Pancreas (tissue), 10 donors: Measurements from ENCODE around the gene FRS2. TPM values are rescaled to one million over a fixed set of nuclear protein-coding genes. Genes with fewer than 3 reads are reported as not detected.
A peak's percentile ranks its signal among the peaks of the same experiment; 100 is the strongest.

Experiments
- ATAC-seq, 4 donors: fragments of 200-7000 bp; cut with Tn5 transposase; one replicate each; pipeline versions ENCODE4 v1.8.0 to v1.9.1; 2020; ENCODE audit warnings: mild to moderate bottlenecking in 4 of 4, moderate library complexity in 4 of 4
- DNase-seq, 6 donors: peaks; one replicate each; pipeline ENCODE4 v3.0.0-alpha.2; 2020
- FAIRE-seq: peaks from 2 replicates; lab custom pipeline; 2012; peaks lifted over from hg19 to GRCh38; lab: Jason Lieb, UNC
- H3K27ac ChIP-seq, 4 donors: fragments of 200-600 bp; sonication (generic); 1 replicate in 3 of 4; 2 replicates in 1 of 4; pipeline versions ENCODE4 v1.5.0 to v1.8.0; 2020
- H3K27me3 ChIP-seq, 4 donors: fragments of 200-600 bp; one replicate each; pipeline ENCODE4 v1.8.0; 2021
- H3K36me3 ChIP-seq, 3 donors: fragments of 200-600 bp; sonication (generic) in 1 of 3; one replicate each; pipeline versions ENCODE4 v1.5.0 to v1.8.0; 2020 to 2021
- H3K4me1 ChIP-seq, 3 donors: fragments of 200-600 bp; one replicate each; pipeline ENCODE4 v1.8.0; 2021
- H3K4me3 ChIP-seq, 4 donors: fragments of 200-600 bp; sonication (generic) in 2 of 4; one replicate each; pipeline versions ENCODE4 v1.5.0 to v1.8.0; 2020 to 2021
- H3K9me3 ChIP-seq, 4 donors: fragments of 200-600 bp; one replicate each; pipeline ENCODE4 v1.8.0; 2021
- WGBS, 2 donors: extraction: QIAGEN DNeasy Blood & Tissue Kit; methylation state at CpG; one replicate each; pipeline ENCODE4 v1.1.7; 2013; 5-methylcytosine and 5-hydroxymethylcytosine counted together
- intact Hi-C, 3 donors: fragments of 100-400 bp; cut with DNase I; formaldehyde crosslinking; loops; one replicate each; pipeline versions ENCODE4 v1.11.1 to v1.14.2; 2022
- polyA plus RNA-seq, 2 donors: library from polyadenylated mRNA; stranded (reverse); fragments of 200-250 nt; gene quantifications; one replicate each; pipeline ENCODE4 v1.2.3, GENCODE V29; 2013
- total RNA-seq, 6 donors: library from RNA; stranded (reverse); fragmentation: NEBNext Ultra II Directional in 4 of 6; extraction: Animal tissue kit (Norgen Biotek cat#: 25700) in 4 of 6; gene quantifications; one replicate each; pipeline versions ENCODE4 v1.2.1 to v1.2.4, GENCODE V29; 2021 to 2023
- TF ChIP-seq, protein P1 (sequence below), 4 donors: fragments of 200-600 bp; sonication (generic) in 3 of 4; IDR thresholded peaks; one replicate each; pipeline versions ENCODE4 v1.5.0 to v1.8.0; 2021; ENCODE audit warnings: antibody characterized with exemption in 4 of 4
- donor health status: healthy with polysubstance abuse.
- donor health status: DM: no; HTN: no; CAD: no; lungs with moderate emphysema.
- donor health status: DM: no; HTN: no; CAD: no.
- donor health status: control.
- donor health status: control.
- donor health status: Bipolar disorder and iron deficiency.
- donor health status: DM: yes; HTN: yes; CAD: no.
- donor health status: DM: no; HTN: no; CAD: no.
- donor health status: DM: no; HTN: no; CAD: no.
- donor health status: DM: yes; HTN: yes; CAD: no.

FRS2 gene, protein sequence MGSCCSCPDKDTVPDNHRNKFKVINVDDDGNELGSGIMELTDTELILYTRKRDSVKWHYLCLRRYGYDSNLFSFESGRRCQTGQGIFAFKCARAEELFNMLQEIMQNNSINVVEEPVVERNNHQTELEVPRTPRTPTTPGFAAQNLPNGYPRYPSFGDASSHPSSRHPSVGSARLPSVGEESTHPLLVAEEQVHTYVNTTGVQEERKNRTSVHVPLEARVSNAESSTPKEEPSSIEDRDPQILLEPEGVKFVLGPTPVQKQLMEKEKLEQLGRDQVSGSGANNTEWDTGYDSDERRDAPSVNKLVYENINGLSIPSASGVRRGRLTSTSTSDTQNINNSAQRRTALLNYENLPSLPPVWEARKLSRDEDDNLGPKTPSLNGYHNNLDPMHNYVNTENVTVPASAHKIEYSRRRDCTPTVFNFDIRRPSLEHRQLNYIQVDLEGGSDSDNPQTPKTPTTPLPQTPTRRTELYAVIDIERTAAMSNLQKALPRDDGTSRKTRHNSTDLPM
- total RNA-seq (10 to 100 TPM in 5 of 6 donors, 1 to 10 TPM in 1; 7.9 to 23.2 (median 13.1) TPM), polyA plus RNA-seq (1 to 10 TPM; 2.5 to 5.3 TPM)

DNA sequence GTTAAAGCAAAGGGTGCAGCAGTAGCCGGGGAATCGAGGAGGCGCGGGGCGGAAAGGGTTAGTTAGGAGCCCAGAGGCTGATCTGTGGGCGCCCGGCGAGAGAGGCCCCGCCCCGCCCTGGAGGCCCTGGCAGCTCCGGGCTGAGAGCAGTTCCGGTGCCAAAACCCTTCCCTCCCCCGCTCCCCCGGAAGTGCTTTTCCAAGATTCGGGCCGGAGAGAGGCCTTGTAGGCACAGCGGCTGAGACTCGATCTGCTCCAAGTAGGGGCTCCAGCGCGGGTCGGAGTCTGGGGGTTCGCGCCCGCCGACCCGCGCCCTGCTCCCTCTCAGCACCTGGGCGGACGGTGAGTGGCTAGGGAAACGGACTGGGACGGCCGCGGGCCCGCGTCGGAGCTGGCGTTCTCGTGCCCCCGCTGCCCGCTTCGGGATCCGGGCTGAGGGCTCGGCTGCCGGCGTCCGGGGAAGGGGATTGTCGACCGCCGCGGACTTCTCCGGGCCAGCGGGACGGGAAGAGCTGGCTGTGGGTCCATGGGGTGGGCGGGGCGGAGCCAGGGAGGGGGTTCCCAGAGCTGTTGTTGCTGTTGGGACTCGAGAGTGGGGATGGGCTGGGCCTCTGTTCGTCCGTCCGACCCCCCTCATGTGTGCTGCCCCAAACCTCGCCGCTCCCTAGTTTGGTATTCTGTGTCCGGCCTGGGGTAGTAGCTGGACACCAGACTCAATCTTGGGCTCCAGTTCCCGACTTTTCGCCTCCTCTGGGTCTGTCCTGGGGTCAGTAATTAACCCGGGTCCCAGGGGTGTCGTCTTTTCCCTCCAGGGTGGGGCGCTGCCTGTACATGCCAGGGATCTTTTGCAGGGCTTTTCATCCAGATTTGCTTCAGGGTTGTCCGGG, at the start of gene FRS2:
Gene FRS2 (plus strand): TSS at position 200 of the 887 bp plus-strand sequence. CDS start 98,643 bp downstream, outside the sequence.
- no peak for FAIRE-seq
- TF ChIP-seq, protein P1, sequence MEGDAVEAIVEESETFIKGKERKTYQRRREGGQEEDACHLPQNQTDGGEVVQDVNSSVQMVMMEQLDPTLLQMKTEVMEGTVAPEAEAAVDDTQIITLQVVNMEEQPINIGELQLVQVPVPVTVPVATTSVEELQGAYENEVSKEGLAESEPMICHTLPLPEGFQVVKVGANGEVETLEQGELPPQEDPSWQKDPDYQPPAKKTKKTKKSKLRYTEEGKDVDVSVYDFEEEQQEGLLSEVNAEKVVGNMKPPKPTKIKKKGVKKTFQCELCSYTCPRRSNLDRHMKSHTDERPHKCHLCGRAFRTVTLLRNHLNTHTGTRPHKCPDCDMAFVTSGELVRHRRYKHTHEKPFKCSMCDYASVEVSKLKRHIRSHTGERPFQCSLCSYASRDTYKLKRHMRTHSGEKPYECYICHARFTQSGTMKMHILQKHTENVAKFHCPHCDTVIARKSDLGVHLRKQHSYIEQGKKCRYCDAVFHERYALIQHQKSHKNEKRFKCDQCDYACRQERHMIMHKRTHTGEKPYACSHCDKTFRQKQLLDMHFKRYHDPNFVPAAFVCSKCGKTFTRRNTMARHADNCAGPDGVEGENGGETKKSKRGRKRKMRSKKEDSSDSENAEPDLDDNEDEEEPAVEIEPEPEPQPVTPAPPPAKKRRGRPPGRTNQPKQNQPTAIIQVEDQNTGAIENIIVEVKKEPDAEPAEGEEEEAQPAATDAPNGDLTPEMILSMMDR (IDR thresholded peaks at IDR 0.05) = no peak
- Histone ChIP-seq H3K36me3 (no peaks in the 10 kb centered on the region), H3K4me1 (peaks cover 6 to 37% (median 28%) of the 10 kb centered on the region in 3 donors), H3K27me3 (no peaks in the 10 kb centered on the region), H3K4me3 (peak within 1 kb of the TSS; percentile 73 to 83 (median 76)), H3K9me3 (no peaks in the 10 kb centered on the region), H3K27ac (peak within 1 kb of the TSS; percentile 77 to 89 (median 84))
- 0 to 1% methylated on average over 64 to 68 of the region's 68 CpGs for WGBS, 2 donors
- peak; percentile 99 to 100 (median 100) for ATAC-seq
- intact Hi-C loops = no loop called here
- peak; percentile 90 to 95 (median 90) for DNase-seq

DNA sequence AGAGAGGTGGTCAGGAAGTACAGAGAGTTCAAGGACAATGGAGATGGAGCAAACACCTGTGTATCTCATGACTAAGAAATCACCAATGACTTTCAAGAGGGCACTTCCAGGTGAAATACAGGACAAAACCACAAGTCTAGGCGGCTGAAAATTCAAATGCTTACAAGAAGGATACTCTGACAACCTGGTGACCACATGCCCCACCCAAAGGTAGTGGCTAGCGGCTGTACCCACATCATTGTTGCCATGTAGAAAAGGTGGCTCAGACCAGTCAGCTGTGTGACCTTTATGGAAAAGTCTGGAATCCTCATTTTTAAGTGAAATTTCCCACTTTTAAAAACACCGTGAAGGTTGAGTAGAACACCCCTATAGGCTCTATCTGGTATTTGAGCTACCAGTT, 48.6 kb upstream of the FRS2 start:
- 95 to 97% methylated on average over 3 of the region's 3 CpGs for WGBS, 2 donors
- no peak for ATAC-seq
- no peak overlapping the region for H3K4me3 ChIP-seq
- H3K4me1 ChIP-seq = no peaks in the 10 kb centered on the region
- H3K27ac ChIP-seq = no peak overlapping the region
- FAIRE-seq = no peak
- no peaks in the 10 kb centered on the region for H3K36me3 ChIP-seq
- H3K9me3 ChIP-seq = no peaks in the 10 kb centered on the region
- intact Hi-C loops = no loop called here
- TF ChIP-seq, protein P1 (IDR thresholded peaks at IDR 0.05) = no peak
- no peak for DNase-seq
- no peaks in the 10 kb centered on the region for H3K27me3 ChIP-seq

DNA sequence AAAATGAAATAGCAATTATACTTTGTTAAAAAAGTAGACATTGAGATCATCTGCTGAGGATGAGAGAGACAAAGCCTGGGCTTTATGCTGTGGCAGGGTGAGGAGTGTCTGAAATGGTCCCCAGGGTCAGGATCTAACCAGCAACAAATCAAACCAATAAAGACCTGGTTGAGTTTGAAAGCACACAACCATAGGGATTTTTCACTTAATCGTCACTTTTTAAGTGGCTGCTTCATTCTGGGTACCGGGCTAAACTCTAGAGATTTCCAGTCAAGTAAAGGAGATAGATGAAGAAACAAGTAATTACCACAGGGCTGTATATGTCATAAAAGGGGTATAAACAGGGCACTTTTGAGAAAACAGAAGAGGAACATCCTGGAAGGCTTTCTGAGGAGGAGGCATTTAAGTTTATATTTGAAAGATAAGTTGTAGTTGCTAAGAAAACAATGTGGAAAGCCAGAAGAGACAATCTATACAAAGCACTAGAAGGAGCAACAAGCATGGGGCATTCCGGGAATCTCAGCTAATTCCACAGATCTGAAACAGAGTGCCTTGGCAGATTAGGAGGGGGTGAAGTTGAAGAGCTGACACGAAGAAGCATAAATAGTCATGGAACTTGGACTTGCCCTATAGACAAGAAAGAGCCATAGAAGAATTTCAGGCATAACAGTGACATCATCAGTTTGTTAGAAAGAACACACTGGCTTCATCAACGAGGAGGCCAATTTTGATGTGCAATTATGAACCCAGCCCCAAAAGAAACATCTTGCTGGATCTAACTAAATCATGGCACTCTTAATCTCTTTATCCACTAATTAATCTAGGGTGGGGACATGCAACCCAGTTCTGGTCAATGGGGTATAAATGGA, 46.9 kb upstream of the FRS2 start:
- Histone ChIP-seq H3K36me3 (no peaks in the 10 kb centered on the region), H3K27ac (no peak overlapping the region), H3K4me3 (no peak overlapping the region), H3K9me3 (no peaks in the 10 kb centered on the region), H3K4me1 (no peaks in the 10 kb centered on the region), H3K27me3 (no peaks in the 10 kb centered on the region)
- intact Hi-C loops = no loop called here
- no peak for FAIRE-seq
- no peak for ATAC-seq
- no peak for DNase-seq
- TF ChIP-seq, protein P1 (IDR thresholded peaks at IDR 0.05) = no peak
- 83 to 90% methylated on average over 5 of the region's 5 CpGs for WGBS, 2 donors

DNA sequence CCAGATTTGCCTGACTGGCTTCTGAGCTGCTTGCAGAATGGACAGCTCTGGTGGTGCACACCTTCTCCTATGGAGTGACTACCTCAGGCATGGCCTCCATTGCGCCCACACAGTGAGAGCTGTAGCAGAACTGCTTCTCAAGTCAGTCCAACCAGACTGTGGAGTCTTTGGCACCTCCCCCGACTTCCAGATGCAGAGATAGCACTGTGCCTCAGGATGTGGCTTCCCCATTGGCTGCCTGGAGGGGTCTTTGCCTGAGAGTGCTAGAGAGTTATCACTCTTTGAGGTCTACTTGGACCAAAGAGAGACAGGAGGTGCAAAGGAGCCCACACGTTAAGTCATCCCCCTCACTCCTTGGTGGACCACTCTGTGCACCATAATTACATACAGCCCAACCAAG, 44.8 kb upstream of the FRS2 start:
- H3K9me3 ChIP-seq = no peaks in the 10 kb centered on the region
- no peak for FAIRE-seq
- ATAC-seq = no peak
- 90% methylated on average over 3 of the region's 3 CpGs for WGBS, 2 donors
- no peak for DNase-seq
- H3K4me3 ChIP-seq = no peak overlapping the region
- no peaks in the 10 kb centered on the region for H3K27me3 ChIP-seq
- H3K4me1 ChIP-seq = no peaks in the 10 kb centered on the region
- TF ChIP-seq, protein P1 (IDR thresholded peaks at IDR 0.05) = no peak
- no peaks in the 10 kb centered on the region for H3K36me3 ChIP-seq
- H3K27ac ChIP-seq = no peak overlapping the region
- intact Hi-C loops = no loop called here
